D721Med (cell line): ENCODE results near the gene C14orf132.

Experiments used
- DNase-seq: peaks from one replicate; pipeline ENCODE4 v3.0.0; 2011; ENCODE audit warnings: low spot score; ENCODE audit not compliant: insufficient read length
- FAIRE-seq: peaks from 2 replicates; lab custom pipeline; 2011; peaks lifted over from hg19 to GRCh38; lab: Jason Lieb, UNC
- TF ChIP-seq, protein P1 (sequence below): IDR thresholded peaks from 2 replicates; pipeline ENCODE4 v1.5.1; 2012; ENCODE audit warnings: mild to moderate bottlenecking, control low read depth; ENCODE audit not compliant: insufficient read depth; ENCODE audit errors: missing control alignments

Gene C14orf132

DNA sequence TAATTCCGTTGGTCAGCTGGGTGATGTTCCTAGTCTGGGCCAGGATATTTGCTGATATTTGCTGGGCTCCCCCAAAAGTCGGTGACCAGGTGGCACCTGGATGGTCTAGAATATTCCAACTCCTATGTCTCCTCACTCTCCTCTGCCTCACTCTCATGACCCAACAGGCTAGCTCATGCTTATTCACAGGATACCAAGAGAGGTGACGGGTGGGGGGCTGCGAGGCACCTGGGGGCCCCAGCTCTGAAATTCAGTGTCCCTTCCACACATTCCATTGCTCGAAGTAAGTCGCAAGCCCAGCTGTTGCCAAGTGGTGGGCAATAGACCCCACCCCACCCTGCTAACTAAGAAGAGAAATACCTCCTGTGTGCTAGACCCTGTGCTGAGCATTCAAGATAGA, 67.7 kb downstream of the C14orf132 start:
- FAIRE-seq (no peak), DNase-seq (no peak)
- TF ChIP-seq, protein P1, sequence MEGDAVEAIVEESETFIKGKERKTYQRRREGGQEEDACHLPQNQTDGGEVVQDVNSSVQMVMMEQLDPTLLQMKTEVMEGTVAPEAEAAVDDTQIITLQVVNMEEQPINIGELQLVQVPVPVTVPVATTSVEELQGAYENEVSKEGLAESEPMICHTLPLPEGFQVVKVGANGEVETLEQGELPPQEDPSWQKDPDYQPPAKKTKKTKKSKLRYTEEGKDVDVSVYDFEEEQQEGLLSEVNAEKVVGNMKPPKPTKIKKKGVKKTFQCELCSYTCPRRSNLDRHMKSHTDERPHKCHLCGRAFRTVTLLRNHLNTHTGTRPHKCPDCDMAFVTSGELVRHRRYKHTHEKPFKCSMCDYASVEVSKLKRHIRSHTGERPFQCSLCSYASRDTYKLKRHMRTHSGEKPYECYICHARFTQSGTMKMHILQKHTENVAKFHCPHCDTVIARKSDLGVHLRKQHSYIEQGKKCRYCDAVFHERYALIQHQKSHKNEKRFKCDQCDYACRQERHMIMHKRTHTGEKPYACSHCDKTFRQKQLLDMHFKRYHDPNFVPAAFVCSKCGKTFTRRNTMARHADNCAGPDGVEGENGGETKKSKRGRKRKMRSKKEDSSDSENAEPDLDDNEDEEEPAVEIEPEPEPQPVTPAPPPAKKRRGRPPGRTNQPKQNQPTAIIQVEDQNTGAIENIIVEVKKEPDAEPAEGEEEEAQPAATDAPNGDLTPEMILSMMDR: no peak

DNA sequence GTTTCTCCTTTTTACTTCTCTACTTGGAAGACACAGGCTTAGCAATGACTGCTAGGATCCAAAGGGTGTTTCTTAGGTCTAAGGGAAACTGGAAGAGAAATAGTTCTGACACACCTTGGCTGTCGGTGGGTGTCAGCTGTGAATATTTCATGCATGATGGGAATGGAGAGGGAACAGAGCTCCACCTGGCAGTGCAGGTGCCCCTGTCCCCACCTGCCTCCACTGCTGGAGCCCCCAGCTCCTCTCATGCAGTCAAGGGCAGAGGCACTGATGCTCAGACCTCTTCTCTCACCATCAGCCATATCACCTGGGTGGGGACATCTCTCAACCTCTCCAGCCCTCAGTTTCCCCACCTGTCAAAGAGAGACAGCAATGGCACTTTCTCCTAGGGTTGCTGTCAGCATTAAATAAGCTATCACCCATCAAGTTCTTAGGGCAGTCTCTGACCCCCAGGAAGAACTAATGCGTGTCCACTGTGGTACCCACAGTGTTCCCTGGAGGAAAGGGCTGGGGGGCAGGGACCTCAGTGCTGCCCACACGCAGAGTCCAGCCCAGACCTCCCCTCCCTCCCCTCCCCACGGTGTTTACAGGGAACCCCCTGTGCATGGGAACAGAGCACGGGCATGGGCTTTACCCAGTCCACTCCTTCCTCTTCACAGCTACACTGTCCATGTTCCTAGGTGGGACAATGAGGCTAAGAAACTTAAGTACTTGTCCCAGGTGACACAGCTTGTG, 69.1 kb downstream of the C14orf132 start:
- DNase-seq (no peak), FAIRE-seq (no peak)
- TF ChIP-seq, protein P1: no peak

DNA sequence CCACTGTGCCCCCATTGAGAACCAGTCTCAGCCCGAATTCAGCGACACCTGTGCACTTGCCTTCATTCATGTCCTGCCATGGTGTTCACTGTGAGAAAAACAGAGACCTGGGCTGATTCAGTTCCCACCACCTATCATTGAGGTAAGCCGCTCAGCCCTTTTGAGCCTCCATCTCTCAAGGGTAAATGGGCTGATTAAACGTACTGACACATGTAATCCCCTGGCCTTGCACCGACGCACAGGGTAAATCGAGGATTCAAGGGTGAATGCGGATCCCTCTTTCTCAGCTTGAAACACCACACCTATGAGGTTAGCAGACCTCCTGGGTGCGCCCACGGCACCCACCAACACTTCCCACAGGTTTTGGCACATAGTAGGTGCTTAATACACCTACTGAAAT, 69.7 kb downstream of the C14orf132 start:
- no peak for FAIRE-seq
- TF ChIP-seq, protein P1: no peak

DNA sequence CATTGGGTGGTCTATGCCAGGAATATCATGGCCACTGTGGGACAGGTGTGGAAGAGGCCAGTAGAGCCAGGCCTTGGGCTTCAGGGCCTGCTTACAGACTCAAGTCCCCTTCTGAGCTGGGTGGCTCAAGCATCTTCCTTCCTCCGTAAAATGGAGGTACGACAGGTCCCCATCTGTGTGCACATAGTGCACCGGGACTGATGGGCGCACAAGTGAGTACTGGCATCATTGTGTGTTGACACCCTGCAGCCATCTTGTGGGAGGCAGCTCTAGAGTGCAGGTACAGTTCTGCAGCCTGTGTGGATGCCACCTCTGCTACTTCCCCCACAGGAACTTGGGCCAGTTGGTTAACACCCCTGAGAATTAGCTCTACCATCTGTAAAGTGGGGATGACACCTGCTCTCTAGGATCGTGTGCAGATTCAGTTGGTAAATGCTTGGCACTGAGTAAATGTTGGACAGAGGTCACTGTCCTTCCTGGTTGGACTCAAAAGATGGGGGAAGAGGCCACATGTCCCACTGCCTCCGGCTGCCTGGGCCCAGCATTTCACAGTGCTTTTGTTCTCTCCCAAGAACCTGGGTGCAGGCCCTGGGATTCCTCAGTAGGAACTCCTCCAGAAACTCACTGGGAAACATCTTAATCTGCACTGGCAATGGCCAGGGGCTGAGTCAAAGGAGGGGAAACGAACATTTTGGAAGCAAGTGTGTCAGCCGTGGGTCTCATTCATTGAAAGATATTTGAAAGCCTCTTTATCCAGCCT, 70.6 kb downstream of the C14orf132 start:
- no peak for DNase-seq

More for the DNA sequence above, 69.7 kb downstream of the C14orf132 start:
- DNase-seq: no peak

DNA sequence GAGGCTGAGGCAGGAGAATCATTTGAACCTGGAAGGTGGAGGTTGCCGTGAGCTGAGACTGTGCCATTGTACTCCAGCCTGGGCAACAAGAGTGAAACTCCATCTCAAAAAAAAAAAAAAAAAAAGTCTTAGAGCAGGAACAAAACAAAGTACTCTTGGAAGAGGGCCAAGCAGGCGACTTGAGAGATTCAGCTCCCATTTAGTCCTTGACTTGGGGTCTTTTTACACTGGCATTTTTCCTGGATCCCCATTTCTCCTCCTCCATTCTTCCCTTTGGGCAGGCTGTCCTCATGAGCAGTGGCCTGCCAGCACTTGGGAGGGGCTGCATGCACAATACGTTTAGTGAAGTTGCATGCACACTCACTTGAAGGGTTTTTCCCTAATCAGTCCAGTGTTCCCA, 72.9 kb downstream of the C14orf132 start:
- no peak for DNase-seq
- no peak for FAIRE-seq

More for the DNA sequence above, 70.6 kb downstream of the C14orf132 start:
- FAIRE-seq: no peak
- TF ChIP-seq, protein P1: no peak

DNA sequence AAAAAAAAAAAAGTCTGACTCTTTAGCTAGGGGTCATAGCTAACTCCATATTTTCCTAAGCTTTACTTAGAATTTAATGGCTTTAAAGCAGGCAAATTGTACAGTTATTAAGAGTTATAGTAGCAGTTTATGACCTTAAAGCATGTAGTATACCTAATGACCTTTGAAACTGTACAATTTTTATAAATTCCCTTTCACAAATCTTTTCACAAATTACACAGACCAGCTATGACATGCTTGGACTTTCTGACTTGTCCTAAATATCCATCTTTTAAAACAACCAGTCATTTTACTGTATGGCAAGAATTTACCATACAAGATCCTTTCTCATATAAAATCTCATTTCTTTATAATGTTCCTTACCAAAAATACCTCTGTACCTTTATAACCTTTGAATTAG, 74.8 kb downstream of the C14orf132 start:
- TF ChIP-seq, protein P1: no peak
- no peak for FAIRE-seq

More for the DNA sequence above, 72.9 kb downstream of the C14orf132 start:
- TF ChIP-seq, protein P1: no peak

More for the DNA sequence above, 74.8 kb downstream of the C14orf132 start:
- DNase-seq: no peak
